Heart right ventricle (tissue), 16 donors: Measurements from ENCODE around the gene TTN. TPM values are rescaled to one million over a fixed set of nuclear protein-coding genes. Genes with fewer than 3 reads are reported as not detected.
A peak's percentile ranks its signal among the peaks of the same experiment; 100 is the strongest.

ENCODE experiments used
- ATAC-seq, 8 donors: fragments of 200-7000 bp; cut with Tn5 transposase; one replicate each; pipeline ENCODE4 v1.9.1; 2020; ENCODE audit warnings: mild to moderate bottlenecking in 8 of 8, moderate library complexity in 8 of 8, moderate number of reproducible peaks in 1 of 8
- DNase-seq, 2 donors: peaks; one replicate each; pipeline ENCODE4 v3.0.0-alpha.2; 2020
- H3K27ac ChIP-seq, 10 donors: fragments of 200-600 bp; sonication (generic) in 2 of 10; one replicate each; pipeline versions ENCODE4 v1.5.0 to v1.8.0; 2020 to 2022; ENCODE audit warnings: mild to moderate bottlenecking in 3 of 10
- H3K27me3 ChIP-seq, 7 donors: fragments of 200-600 bp; one replicate each; pipeline ENCODE4 v1.8.0; 2021 to 2022; ENCODE audit warnings: mild to moderate bottlenecking in 2 of 7
- H3K36me3 ChIP-seq, 9 donors: fragments of 200-600 bp; sonication (generic) in 1 of 9; one replicate each; pipeline versions ENCODE4 v1.5.0 to v1.8.0; 2020 to 2022; ENCODE audit warnings: mild to moderate bottlenecking in 2 of 9
- H3K4me1 ChIP-seq, 9 donors: fragments of 200-600 bp; sonication (generic) in 1 of 9; one replicate each; pipeline versions ENCODE4 v1.5.0 to v1.8.0; 2020 to 2022; ENCODE audit warnings: mild to moderate bottlenecking in 4 of 9
- H3K4me3 ChIP-seq, 10 donors: fragments of 200-600 bp; sonication (generic) in 2 of 10; one replicate each; pipeline versions ENCODE4 v1.5.0 to v1.8.0; 2020 to 2022; ENCODE audit warnings: mild to moderate bottlenecking in 7 of 10, moderate library complexity in 2 of 10
- H3K9me3 ChIP-seq, 11 donors: fragments of 200-600 bp in 10 of 11; sonication (generic) in 2 of 11; one replicate each; pipeline versions ENCODE4 v1.5.0 to v1.8.0; 2013 to 2022; ENCODE audit warnings: mild to moderate bottlenecking in 2 of 11, control low read depth in 1 of 11, moderate library complexity in 1 of 11
- WGBS, 2 donors: extraction: QIAGEN DNeasy Blood & Tissue Kit; methylation state at CpG; one replicate each; pipeline ENCODE4 v1.1.7; 2013; ENCODE audit warnings: inconsistent platforms in 1 of 2; 5-methylcytosine and 5-hydroxymethylcytosine counted together
- intact Hi-C, 10 donors: fragments of 100-400 bp; cut with DNase I; formaldehyde crosslinking; loops; one replicate each; pipeline versions ENCODE4 v1.11.1 to v1.14.2; 2022
- polyA plus RNA-seq, 2 donors: library from polyadenylated mRNA; stranded (reverse); fragments of 200-250 nt; gene quantifications; one replicate each; pipeline ENCODE4 v1.2.3, GENCODE V29; 2013
- total RNA-seq, 10 donors: library from RNA; stranded (reverse); fragmentation: NEBNext Ultra II Directional in 3 of 10; extraction: Animal tissue kit (Norgen Biotek cat#: 25700) in 3 of 10; gene quantifications; one replicate each; pipeline versions ENCODE4 v1.2.1 to v1.2.4, GENCODE V29; 2021 to 2023
- TF ChIP-seq, protein P1 (sequence below), 9 donors: fragments of 200-600 bp; sonication (generic) in 2 of 9; IDR thresholded peaks; one replicate each; pipeline versions ENCODE4 v1.5.0 to v1.8.0; 2021 to 2022; ENCODE audit warnings: antibody characterized with exemption in 9 of 9, mild to moderate bottlenecking in 5 of 9, moderate library complexity in 1 of 9
- donor health status: Arrhythmogenic right ventricular cardiomyopathy.
- donor health status: ischemic (EF 13 %, LVEDD 7.1; RV severe dilation, severe dysfunction).
- donor health status: healthy with polysubstance abuse.
- donor health status: DM: no; HTN: yes; CAD: no.
- donor health status: DM: no; HTN: no; CAD: no.
- donor health status: ischemic (EF 25% LVEDD 6.9; RV normal size, moderate dysfunction).
- donor health status: ischemic (EF 25% LVEDD 5.7; RV mildly dilated, moderate dysfunction).
- donor health status: healthy.
- donor health status: DM: yes; HTN: yes; CAD: no.
- donor health status: Ischemic cardiomyopathy.
- donor health status: ischemic (EF 35%, LVEDD 5.7; RV mildly dilated, moderate dysfunction).
- donor health status: nonischemic (EF 11% LVEDD 7.7; RV severe dilation, severe dysfunction).
- donor health status: DM: yes; HTN: yes; CAD: no.
- donor health status: PGD.
- donor health status: ischemic (EF 29% LVEDD 5.4; RV normal size, mild dysfunction).
- donor health status: nonischemic (EF 23%, LVEDD 6.1; RV moderate dilation, normal function).

Gene TTN
- total and polyA plus RNA-seq, 12 donors: 65.7 to 4,921 (median 3,636) TPM

- peaks cover 0 to 38% (median 3%) of the 10 kb centered on the region in 9 donors for H3K36me3 ChIP-seq
- H3K9me3 ChIP-seq: no peaks in the 10 kb centered on the region
- no peak overlapping the region for H3K4me3 ChIP-seq
- DNase-seq: no peak
- TF ChIP-seq, protein P1, sequence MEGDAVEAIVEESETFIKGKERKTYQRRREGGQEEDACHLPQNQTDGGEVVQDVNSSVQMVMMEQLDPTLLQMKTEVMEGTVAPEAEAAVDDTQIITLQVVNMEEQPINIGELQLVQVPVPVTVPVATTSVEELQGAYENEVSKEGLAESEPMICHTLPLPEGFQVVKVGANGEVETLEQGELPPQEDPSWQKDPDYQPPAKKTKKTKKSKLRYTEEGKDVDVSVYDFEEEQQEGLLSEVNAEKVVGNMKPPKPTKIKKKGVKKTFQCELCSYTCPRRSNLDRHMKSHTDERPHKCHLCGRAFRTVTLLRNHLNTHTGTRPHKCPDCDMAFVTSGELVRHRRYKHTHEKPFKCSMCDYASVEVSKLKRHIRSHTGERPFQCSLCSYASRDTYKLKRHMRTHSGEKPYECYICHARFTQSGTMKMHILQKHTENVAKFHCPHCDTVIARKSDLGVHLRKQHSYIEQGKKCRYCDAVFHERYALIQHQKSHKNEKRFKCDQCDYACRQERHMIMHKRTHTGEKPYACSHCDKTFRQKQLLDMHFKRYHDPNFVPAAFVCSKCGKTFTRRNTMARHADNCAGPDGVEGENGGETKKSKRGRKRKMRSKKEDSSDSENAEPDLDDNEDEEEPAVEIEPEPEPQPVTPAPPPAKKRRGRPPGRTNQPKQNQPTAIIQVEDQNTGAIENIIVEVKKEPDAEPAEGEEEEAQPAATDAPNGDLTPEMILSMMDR (IDR thresholded peaks at IDR 0.05): no peak
- H3K27ac ChIP-seq: peak overlapping the region in 4 of 10 donors; percentile 71 to 81 (median 75)
- no peak for ATAC-seq
- intact Hi-C loops: no loop called here
- 56 to 65% methylated on average over 2 of the region's 2 CpGs for WGBS, 2 donors
- peaks cover 5 to 35% (median 32%) of the 10 kb centered on the region in 9 donors for H3K4me1 ChIP-seq
- H3K27me3 ChIP-seq: no peaks in the 10 kb centered on the region
Measured at GRCh38 chr2:178846458-178846802, 39.2 kb upstream of the TTN start.

DNA sequence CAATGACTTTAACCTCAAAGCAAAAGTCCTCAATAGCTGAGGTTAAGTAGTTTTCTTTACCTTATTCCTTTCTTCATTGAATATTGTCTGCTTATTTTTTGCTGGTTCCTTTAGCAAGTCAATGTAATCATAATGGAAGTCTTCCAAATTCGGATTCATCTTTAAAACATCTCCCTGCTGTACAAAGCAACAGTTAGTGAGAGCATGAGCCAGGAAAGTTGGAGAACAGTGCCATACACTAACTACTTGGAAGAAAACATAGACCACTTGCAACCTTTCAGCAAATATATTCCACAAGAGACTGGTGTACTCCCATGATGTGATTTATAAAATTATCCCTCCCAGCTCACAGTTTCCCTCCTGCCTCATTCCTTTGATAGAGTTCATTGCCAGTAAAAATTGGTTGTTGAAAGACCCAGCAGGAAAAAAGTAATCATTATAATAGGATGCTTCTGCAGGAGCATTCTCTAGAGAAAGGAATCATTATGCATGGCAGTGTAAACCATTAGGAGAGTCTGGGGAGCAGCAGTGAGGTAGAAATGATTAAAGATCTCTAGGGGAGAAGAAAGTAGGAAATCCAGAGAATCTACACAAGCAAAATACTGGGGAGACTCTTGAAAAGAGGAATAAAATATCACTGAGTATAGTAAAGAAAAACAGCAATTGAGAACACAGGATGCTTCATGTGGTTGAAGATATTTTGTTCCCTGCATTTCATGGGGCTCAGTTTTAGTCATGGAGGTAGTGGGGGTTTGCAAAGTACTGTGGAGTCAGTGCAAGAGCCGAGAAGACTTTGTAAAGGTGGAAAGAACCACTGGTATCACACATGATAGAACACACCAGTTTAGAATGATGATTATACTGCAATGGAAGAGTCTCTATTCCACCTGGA, 38.6 kb upstream of the TTN start:
- Histone ChIP-seq H3K9me3 (no peaks in the 10 kb centered on the region), H3K27me3 (no peaks in the 10 kb centered on the region), H3K4me1 (peaks cover 5 to 35% (median 32%) of the 10 kb centered on the region in 9 donors), H3K36me3 (peaks cover 0 to 31% (median 3%) of the 10 kb centered on the region in 9 donors), H3K27ac (peak overlapping the region in 8 of 10 donors; percentile 5 to 81 (median 75)), H3K4me3 (no peak overlapping the region)
- WGBS, 2 donors: 49 to 51% methylated on average over 2 of the region's 2 CpGs
- DNase-seq: no peak
- intact Hi-C loops: no loop called here
- TF ChIP-seq, protein P1 (IDR thresholded peaks at IDR 0.05): no peak
- peak in 7 of 8 donors; percentile 37 to 73 (median 64) for ATAC-seq

GRCh38 chr2:178844701-178845100, 37.5 kb upstream of the TTN start:
- DNase-seq (no peak), ATAC-seq (peak; percentile 59 to 87 (median 72))
- intact Hi-C loops: no loop called here
- H3K9me3 ChIP-seq: no peaks in the 10 kb centered on the region
- H3K4me1 ChIP-seq: peaks cover 5 to 35% (median 32%) of the 10 kb centered on the region in 9 donors
- TF ChIP-seq, protein P1 (IDR thresholded peaks at IDR 0.05): no peak
- H3K4me3 ChIP-seq: no peak overlapping the region
- WGBS, 2 donors: 31 to 46% methylated on average over 2 of the region's 2 CpGs
- peak overlapping the region; percentile 7 to 81 (median 72) for H3K27ac ChIP-seq
- peaks cover 0 to 29% (median 3%) of the 10 kb centered on the region in 9 donors for H3K36me3 ChIP-seq
- H3K27me3 ChIP-seq: no peaks in the 10 kb centered on the region

GRCh38 chr2:178844269-178844668, 37.0 kb upstream of the TTN start:
- peak; percentile 37 to 73 (median 58) for ATAC-seq
- TF ChIP-seq, protein P1 (IDR thresholded peaks at IDR 0.05): no peak
- Histone ChIP-seq H3K27me3 (no peaks in the 10 kb centered on the region), H3K36me3 (peaks cover 0 to 29% (median 3%) of the 10 kb centered on the region in 9 donors), H3K27ac (peak overlapping the region; percentile 7 to 81 (median 72)), H3K9me3 (no peaks in the 10 kb centered on the region), H3K4me1 (peaks cover 5 to 35% (median 32%) of the 10 kb centered on the region in 9 donors), H3K4me3 (no peak overlapping the region)
- DNase-seq: no peak
- intact Hi-C loops: no loop called here
- 49 to 62% methylated on average over 4 of the region's 4 CpGs for WGBS, 2 donors
